GM18861 (cell line): ENCODE data around the gene ADAMTSL4.
A peak's percentile ranks its signal among the peaks of the same experiment; 100 is the strongest.
"Not testable (repeated sequence)": the region's sequence is repeated elsewhere in the genome, so short reads cannot be mapped to it uniquely, and the experiment has no call there.

Experiments used
- ATAC-seq: cut with Tn5 transposase; IDR thresholded peaks from one replicate; pipeline ENCODE4 v1.9.1; 2021; ENCODE audit not compliant: unreplicated experiment

ADAMTSL4 gene

GRCh38 chr1:150566589-150567340 is 17.6 kb downstream of the ADAMTSL4 start:
- no peak for ATAC-seq

GRCh38 chr1:150567341-150567716 is 18.1 kb downstream of the ADAMTSL4 start:
- peak; percentile 32 for ATAC-seq

GRCh38 chr1:150567717-150568593 is 18.7 kb downstream of the ADAMTSL4 start:
- ATAC-seq: peak; percentile 2

GRCh38 chr1:150568594-150568966 is 19.4 kb downstream of the ADAMTSL4 start:
- no peak for ATAC-seq

GRCh38 chr1:150572918-150573647 is 23.9 kb downstream of the ADAMTSL4 start:
- no peak for ATAC-seq

GRCh38 chr1:150573648-150574071 is 24.5 kb downstream of the ADAMTSL4 start:
- ATAC-seq: not testable (repeated sequence)

GRCh38 chr1:150574260-150575071 is 25.3 kb downstream of the ADAMTSL4 start:
- ATAC-seq: no peak

GRCh38 chr1:150575072-150575489 is 25.9 kb downstream of the ADAMTSL4 start:
- ATAC-seq: no peak

GRCh38 chr1:150575518-150576366 is 26.5 kb downstream of the ADAMTSL4 start:
- ATAC-seq: no peak

- ATAC-seq: no peak
Measured at GRCh38 chr1:150576367-150576711, 27.1 kb downstream of the ADAMTSL4 start.

GRCh38 chr1:150576794-150577556 is 27.8 kb downstream of the ADAMTSL4 start:
- ATAC-seq: no peak

- ATAC-seq: no peak
Measured at GRCh38 chr1:150577557-150578271, 28.5 kb downstream of the ADAMTSL4 start.

- ATAC-seq: no peak
Measured at GRCh38 chr1:150578272-150579109, 29.3 kb downstream of the ADAMTSL4 start.

GRCh38 chr1:150579110-150579944 is 30.1 kb downstream of the ADAMTSL4 start, which contains the start of gene MCL1:
Gene MCL1 (minus strand): TSS chr1:150579610. CDS start chr1:150579530, 80 bp downstream.
- peak; percentile 89 for ATAC-seq

- ATAC-seq: no peak
Measured at GRCh38 chr1:150579945-150580642, 30.9 kb downstream of the ADAMTSL4 start.

- ATAC-seq: not testable (repeated sequence)
Measured at GRCh38 chr1:150580966-150581365, 31.8 kb downstream of the ADAMTSL4 start.
